ENCODE measurements around the gene AGAP1.

The AGAP1 gene

DNA sequence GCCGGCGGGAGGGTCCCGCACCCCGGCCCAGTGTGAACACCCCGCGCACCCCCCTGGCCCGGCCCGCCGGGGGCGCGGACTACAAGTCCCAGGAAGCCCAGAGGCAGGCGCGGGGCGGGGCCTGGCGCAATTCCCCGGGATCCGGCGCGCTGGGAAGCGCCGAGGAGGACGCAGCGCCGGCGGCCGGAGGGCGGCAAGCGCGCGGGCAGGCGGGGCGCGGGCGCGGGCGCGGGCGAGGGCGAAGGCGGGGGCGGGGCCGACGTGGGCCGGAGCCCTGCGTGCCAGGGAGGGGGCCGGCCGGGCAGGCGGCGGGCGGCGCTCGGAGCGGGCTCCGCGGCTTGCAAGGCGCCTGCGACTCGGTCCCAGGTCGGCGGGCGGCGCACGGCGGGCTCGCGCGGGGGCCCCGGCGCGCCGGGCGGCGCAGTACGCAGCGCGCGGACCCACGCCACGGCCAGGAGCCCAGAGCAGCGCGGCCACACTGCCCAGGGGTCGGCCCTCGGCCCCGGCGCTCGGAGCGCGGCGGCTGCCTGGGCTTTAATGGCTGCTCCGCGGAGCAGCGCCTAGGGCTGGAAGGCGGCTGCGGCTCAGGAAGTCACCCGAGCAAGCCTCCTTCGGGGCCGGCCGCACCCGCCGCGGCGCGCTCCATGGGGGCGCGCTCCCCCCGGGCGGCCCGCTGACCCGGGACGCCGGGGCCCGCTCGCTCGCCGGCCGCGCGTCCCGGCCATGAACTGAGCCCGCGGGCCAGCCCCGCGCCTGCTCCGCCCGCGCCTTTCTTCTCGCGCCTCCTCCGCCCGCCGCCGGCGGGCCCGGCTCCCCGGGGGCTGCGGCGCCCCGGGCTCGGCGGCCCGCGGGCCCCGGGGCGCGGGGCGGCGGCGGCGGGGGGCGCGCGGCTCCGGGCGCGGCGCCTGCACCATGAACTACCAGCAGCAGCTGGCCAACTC is at the start of gene AGAP1:
TSS of gene AGAP1 (plus strand) at position 269 of the 941 bp plus-strand sequence.
- peak; percentile 92 for DNase-seq (ENCODE audit: low spot score)

DNA sequence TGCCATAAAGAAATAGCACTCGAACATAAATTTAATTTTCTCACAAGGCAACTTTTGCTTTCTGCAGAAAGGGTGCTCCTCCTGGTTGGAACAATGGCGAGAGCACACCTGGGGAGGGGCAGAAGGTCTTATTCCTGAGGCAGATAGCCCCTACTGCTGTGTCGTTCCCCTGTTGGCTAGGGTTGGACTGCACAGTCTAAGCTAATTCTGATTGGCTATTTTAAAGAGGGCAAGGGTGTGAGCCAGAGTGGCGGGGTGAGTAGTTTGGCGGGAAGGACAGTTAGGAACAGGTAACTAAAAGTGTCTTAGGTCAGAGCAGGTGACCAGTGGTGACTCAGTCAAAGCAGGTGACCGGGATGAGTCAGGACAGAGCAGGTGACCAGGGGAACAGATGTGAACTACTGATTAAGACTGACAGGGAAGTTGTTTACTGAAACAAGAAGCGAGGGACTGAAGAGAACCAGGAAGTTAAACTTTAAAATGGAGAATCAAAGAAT is 49.7 kb upstream of the AGAP1 start:
- DNase-seq (ENCODE audit: low spot score) = no peak

DNA sequence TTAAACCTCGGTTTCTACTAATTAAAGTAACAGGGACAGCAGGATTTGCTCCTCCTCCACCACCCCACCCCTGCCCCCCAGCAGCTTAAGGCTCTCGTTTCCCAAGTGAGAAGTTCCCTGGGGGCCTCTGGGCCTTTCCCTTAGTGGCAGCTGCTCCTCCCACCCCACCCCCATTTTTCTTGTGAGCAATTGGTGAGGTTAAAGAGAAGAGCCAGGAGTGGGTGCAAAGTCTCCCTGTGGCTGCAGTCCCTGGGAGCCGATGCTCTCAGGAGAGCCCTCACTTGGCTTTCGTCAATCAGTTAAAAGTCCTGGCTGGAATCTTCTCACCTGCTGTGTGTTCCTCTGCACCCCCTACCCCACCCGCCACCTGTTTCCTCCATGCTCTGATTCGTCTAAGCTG is 48.7 kb upstream of the AGAP1 start:
- no peak for DNase-seq (ENCODE audit: low spot score)

DNA sequence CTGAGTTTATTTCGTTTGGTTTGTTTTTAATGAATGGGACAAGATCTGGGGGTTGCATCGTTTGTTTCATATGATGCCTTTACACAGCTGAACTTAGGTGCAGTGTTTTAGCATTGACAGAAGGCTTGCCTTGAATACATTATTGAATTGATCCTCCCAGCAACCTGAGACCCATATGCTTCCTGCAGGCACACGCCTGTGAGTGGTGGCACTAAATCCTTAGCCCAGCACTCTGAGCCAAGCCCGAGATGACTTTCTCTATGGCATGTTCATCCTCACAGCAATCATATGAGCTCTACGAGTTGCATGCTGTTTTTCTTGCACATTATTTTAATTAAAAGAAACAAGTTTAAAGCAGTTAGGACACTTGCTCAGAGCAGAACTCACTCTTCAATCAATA is 47.8 kb upstream of the AGAP1 start:
- no peak for DNase-seq (ENCODE audit: low spot score)

DNA sequence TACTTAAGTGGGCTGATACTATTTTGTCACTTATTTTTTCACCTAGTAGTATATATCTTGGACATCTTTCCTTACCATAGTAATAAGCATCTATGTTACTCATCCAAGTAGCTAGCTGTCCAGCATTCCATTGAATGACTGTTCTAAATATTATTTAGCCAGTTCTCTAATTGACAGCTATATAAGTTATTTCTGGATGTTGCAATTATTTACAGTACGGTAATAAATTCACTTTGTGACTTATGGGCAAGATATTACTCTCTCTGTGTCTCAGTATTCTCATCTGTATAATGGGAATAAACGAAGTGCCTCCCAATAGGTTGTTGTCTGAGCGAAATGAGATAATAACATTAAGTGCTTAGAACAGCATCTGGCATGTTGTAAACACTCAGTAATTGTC is 46.6 kb upstream of the AGAP1 start:
- no peak for DNase-seq (ENCODE audit: low spot score)

DNA sequence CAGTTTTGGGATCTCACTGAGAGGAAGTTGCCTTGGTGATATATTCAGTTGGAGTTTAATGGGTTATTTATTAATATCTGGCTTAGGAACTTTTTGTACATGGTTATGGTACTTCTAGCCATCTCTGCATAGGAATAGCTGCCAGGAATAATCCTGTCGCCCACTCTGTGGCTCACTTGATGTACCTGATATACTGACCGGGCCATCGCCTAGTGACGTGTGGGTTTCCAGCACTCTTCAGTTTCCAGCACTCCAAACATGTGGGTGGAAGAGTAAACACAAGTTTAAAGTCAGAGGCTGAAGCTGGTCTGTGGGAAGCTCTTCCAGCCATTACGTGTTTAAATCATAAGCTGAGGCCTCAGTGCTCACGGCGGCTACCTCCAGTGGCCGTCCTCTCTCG is 44.3 kb upstream of the AGAP1 start:
- no peak for DNase-seq (ENCODE audit: low spot score)

DNA sequence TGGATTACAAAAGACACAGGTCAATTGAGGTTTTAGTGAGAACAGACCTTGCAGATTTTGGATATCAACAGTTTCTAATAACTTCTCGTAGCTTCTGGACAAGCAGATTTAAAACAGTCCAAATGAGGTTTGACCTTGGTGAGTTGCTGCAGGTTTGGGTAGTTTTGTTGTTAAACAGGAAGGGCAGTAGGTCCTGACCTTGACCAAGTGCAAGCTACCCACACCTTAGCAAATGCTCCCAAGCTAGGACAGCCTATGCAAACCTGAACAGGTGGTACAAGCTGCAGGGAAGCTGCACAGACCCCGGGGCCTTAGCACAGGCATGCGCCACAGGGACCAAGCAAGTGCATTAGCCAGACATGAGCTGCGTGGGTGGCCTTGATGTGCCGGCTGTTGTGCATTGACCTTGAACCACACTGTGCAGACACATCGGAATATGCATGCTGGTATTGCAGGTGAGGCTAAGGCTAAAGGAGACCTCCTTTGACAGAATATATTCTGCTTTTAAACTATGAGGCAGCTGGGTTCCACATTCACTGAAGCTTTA is 40.2 kb upstream of the AGAP1 start:
- DNase-seq (ENCODE audit: low spot score) = no peak

DNA sequence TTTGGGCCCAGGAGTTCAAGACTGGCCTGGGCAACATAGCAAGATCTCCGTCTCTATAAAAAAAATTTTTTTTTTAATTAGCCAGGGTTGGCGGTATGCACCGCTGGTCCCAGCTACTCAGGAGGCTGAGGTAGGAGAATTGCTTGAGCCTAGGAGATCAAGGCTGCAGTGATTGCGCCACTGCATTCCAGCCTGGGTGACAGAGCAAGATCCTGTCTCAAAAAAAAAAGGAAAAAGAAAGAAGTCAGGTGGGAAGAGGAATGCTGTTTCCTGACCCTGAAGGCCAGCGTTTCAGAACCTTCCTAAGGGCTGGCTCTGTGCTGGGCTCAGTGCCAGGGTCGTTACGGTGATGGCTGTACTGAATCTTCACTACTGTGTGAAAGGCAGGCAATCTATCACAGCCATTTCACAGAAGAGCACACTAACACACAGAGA is 35.0 kb upstream of the AGAP1 start:
- no peak for DNase-seq (ENCODE audit: low spot score)

DNA sequence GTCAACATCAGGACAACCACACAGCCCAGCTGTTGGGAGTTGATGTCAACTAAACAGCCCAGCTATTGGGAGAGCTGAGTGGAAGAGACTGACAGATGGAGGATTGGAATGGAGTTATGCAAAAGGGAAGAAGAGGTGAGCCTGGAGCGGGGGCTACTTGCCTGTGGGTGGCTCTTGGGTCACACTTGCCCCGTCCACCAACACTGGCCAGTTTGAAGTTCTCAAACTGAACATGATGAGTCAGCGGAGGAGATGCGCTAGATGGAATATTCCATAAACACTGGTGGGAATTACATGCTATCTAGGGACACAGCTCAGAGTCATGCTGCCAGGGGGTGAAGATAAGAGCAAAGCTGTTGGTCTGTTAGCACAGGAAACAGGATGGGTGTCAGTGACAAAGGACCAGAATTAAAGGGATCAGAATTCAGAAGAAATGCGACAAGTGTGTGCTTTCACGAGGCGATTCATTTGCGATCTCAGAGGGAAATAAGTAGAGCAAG is 33.2 kb upstream of the AGAP1 start:
- DNase-seq (ENCODE audit: low spot score) = no peak

DNA sequence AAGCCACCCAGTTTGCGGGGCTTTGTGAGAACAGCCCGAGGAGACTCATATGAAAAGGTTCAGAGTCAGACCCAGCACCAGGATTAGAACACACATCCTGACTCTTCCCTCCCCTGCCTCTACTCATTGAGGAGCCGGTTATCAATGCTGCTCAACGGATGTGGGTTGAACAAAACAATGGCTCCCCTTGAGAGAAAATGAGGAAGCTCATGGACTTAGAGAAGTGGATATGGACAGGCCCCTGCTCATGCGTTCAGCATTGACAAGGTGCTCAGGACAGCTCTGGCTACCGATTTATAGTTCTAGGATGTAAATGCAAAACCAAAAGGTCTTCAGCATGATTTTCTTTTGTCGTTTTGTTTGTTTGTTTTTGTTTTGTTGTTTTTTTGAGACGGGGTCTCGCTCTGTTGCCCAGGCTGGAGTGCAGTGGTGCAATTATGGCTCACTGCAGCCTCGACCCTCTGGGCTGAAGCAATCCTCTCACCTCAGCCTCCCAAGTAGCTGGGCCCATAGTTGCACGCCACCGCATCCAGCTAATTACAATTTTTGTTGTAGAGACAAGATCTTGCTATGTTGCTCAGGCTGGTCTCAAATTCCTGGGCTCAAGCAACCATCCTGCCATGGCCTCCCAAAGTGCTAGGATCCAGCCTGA is 32.0 kb upstream of the AGAP1 start:
- no peak for DNase-seq (ENCODE audit: low spot score)

DNA sequence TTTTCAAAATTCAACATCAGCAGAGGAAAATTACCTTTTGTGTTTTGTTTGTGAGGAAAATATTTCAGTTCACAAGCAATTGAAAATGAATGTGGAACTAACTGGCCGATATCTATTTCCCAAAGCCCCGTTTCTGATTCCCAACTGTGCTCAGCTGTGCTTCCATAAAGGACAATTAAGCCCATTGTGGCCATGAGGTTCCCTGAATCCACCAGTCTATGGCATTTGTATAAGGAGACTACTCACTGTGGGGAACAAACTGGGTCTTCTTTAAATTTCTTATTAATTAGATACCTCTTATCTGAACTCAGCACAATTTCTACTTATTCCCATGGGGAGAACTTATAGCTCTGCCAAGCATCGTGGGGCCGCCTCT is 31.4 kb upstream of the AGAP1 start:
- DNase-seq (ENCODE audit: low spot score) = peak; percentile 42

DNA sequence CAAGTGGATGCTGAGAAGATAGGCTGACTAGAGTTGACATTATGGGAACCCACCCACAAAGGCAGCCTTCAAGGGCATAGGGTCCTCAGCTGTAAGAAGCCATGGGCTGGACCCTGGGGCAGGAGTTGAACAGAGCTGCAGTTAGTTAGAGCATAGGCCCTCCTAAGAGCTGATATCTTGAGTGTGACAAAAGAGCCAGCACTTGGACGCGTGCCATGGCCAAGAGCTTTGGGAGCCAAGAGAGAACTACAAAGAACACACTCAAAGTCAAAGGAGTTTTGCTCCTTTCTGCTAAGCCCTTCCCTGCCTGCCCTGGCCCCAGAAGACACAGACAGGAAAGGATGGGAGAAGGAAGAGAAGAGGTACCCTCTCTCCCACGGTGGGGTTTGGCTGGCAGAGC is 29.9 kb upstream of the AGAP1 start:
- DNase-seq (ENCODE audit: low spot score) = peak; percentile 43

DNA sequence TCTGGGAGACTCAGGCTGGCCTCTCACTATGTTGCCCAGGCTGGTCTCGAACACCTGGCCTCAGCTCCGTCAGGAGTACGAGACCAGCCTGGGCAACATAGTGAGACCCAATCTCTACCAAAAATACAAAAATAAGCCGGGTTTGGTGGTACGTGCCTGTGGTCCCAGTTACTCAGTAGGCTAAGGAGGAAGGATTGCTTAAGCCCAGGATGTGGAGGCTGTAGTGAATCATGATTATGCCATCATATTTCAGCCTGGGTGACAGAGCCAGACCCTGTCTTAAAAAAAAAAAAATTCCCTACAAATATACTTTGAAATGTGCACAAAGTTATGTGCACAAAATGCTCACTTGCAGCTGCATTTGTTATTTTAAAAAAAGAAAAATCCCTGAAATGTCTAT is 26.3 kb upstream of the AGAP1 start:
- DNase-seq (ENCODE audit: low spot score) = no peak

DNA sequence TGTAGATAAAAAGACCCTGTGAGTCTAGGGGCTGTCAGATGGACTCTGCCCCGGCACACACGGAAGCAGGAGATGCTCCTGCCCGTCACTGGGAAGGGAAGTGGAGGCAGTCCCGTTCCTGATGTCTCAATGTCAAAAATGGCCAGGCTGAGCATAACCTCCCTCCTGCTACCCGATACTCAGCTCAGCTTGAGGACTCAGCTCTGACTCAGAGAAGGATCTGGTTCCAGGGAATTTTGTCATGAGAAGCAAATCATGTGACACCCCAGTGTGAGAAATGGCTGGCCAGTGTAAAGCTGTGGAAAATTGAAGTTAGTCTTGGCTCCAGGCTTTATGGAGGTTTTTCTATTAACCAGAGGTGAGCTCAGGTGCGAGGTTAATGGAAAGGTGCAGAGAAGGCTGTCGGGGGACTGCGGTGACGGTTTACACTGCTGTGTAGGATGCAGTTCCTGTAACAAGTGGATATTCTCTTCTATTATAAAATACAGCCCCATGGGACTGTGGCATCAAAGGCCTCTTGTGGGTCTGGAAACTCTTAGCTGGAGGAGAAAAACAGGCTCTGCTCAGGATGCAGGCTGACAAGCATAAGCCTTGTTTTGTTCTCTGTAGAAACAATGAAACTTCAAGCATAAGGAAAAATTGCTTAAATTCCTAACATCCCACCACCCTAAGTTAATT is 24.7 kb upstream of the AGAP1 start:
- DNase-seq (ENCODE audit: low spot score) = peak; percentile 62

DNA sequence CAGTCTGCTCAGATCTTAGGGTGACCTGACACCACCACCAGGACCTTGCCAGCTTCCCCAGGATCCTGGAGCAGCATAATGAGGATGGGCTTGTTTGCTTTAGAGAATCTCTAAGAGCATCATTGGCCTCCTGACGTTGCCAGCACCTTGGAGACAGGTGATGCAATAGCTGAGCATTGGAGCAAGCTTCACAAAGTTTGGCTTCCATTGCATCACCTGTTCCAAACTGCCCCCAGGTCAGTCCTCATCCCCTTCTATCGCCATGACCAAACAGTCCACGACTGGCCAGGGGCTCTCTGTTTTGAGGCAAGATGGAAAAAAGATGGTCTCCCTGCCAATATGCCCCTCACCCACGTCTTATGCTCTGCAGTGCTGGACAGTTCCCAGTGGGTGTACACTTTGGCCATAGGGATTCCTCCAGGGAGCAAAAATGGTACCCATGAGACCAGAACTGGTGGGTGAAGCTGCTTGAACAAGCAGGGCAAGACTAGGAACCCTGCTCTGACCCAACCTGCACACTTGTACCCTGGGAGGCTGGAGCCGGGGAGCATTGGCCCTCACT is 22.6 kb upstream of the AGAP1 start:
- DNase-seq (ENCODE audit: low spot score) = no peak

DNA sequence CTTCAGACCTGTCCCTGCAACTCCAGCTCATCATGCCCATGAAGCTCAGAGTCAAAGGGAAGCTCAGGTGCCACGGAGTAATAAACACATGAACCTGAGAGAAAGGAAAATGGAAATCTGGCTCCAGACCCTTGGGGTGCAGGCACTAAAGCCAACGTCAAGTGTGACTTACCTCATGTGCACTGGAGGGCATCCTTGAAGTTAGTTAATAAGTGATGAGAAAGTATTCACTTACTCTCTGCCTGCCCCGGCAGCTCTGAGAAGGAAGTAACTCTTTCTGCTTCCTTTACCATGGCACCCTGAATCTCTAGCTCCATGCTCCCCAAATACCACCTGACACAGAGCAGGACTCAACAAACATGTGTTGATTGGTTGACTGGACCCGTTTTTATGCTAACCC is 21.4 kb upstream of the AGAP1 start:
- no peak for DNase-seq (ENCODE audit: low spot score)

DNA sequence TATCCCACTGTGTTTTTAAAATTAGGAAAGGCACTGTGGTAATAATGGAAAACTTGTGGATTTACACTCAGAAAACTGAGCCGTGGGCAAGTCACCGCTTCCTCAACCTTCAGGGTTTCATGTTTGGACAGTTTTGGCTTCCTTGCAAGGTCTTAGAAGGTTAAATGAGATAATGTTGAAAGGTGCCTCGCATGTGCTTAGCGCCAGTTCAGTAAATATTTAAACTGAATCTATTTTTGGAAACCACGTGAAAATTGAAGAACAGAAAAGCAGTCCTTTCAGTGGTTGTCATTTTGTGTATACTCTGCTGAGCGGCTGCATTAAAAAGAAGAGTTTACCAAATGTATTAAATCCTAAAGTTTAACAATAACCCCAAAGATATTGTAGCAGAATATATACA is 15.2 kb upstream of the AGAP1 start:
- no peak for DNase-seq (ENCODE audit: low spot score)

DNA sequence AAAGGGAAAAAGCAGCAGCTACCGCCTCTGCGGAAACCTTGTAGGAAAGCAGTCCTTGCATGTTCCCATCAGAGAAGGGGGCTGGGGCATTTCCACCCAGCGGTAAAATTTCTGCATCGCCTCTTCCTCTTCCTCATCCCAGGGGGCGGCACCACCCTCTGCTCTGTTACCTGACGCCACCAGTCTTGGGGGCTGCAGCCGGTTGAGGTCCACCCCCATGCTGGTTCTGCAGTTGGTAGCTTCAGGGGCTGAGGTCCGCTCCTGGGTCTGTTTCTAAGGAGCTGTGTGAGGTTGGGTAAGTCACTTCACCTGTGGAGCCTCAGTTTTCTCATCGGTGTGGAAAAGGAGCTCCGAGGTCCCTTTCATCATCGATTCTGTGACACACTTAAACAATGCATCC is 14.2 kb upstream of the AGAP1 start:
- no peak for DNase-seq (ENCODE audit: low spot score)

DNA sequence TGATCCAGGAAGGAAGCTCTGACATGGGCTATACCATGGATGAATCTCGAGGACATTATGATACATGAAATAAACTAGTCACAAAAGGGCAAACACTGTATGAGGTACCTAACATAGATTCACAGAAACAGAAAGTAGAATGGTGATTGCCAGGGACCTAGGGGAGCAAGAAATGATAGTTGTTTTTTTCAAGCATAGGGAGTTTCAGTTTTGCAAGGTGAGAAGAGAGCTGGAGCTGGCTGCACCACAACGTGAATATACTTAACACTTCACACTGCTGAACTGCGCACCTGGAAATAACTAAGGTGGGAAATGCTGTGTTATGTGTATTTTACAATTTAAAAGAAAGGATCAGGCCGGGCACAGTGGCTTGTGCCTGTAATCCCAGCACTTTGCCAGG is 13.2 kb upstream of the AGAP1 start:
- DNase-seq (ENCODE audit: low spot score) = no peak

DNA sequence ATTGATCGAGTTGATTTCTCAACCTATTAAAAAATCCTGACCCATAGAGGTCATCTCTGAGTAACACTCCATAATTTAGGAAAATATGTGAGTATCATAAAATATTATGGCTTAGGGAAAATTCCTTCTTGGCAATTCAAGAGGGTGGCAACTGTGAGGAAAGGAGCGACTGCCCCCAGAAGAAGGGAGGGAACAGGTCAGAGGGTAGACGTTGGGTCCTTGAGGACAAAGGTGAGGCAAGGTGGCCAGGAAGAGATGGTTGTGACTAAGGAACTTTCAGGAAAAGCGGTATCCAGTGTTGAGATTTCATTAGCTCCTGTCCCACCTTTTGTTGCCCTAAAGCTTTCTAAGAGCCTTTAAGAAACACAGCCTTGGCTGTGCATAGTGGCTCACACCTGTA is 10.5 kb upstream of the AGAP1 start:
- DNase-seq (ENCODE audit: low spot score) = no peak

DNA sequence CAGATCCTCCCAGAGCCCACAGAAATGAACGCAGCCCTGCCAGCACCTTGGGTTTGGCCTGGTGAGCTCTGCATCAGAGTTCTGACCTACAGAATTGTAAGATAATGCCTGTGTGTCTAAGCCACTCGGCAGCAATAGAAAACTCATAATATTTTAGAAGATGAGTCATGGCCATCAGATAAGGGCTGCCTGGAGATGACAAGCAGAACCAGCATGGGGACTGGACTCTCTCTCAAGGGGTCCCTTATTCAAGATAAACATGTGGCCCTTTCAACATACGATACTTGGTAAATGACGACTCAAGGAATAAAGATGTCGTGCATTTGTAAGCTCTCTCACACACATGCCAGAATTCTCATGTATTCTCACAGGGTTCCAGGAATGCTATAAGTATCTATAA is 8.5 kb upstream of the AGAP1 start:
- no peak for DNase-seq (ENCODE audit: low spot score)

DNA sequence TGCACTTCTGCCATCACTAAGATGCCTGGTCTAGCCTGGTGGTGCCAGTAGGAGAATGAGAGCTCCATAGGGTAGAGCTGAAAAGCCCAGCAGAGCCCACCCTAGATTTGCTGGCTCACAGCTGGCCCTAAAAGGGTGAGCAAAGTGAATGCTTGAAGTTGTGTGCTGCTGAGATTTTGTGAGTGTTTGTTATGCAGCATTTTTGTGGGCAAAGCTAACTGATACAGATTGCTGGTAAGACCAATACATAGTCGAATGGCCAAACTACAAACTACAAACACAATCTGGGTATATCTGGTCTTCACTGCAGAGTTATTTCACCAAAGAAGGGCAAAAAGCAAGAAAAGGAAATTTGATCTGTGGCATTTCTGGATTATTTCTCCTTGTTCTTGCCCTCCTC is 7.1 kb upstream of the AGAP1 start:
- DNase-seq (ENCODE audit: low spot score) = no peak
